Measurements from ENCODE around the gene THAP2.
A peak's percentile ranks its signal among the peaks of the same experiment; 100 is the strongest.

Gene THAP2

GRCh38 chr12:71663561-71664410, at the start of gene THAP2, which contains the start of gene ZFC3H1:
Gene THAP2 (plus strand): TSS chr12:71664301. CDS start chr12:71664510, 209 bp downstream.
Gene ZFC3H1 (minus strand): TSS chr12:71663848. CDS start chr12:71663610, 238 bp downstream.
- DNase-seq (ENCODE audit: low read depth), result peak; percentile 100
- H3K4me3 ChIP-seq (ENCODE audit: control insufficient read depth, low read depth, low read length), result peak within 1 kb of the TSS; percentile 95
- TF ChIP-seq CTCF (conservative IDR thresholded peaks at IDR 0.05; ENCODE audit: control insufficient read depth, insufficient read depth, low read depth, low read length), result no peak

DNA sequence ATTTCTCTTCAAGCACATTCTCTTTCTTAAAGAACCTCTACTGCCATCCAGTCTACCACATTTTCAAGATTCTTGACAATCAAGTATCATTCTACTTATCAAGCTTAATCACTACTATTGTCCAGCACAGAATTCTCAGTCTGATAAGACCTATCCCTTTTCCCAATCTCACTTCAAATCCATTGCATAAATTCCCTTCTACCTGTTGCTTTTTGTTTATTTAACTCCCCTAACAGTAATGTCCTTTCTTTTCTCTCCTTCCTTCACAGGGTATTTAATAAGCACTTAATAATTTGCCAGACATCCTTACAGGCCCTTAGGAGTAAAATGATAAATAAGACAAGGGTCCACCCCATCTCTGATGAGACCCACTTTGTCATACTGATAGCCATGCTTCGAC, 42.2 kb upstream of the THAP2 start:
- H3K4me3 ChIP-seq (ENCODE audit: control insufficient read depth, low read depth, low read length), result no peak overlapping the region
- TF ChIP-seq CTCF (conservative IDR thresholded peaks at IDR 0.05; ENCODE audit: control insufficient read depth, insufficient read depth, low read depth, low read length), result no peak
- DNase-seq (ENCODE audit: low read depth), result no peak

DNA sequence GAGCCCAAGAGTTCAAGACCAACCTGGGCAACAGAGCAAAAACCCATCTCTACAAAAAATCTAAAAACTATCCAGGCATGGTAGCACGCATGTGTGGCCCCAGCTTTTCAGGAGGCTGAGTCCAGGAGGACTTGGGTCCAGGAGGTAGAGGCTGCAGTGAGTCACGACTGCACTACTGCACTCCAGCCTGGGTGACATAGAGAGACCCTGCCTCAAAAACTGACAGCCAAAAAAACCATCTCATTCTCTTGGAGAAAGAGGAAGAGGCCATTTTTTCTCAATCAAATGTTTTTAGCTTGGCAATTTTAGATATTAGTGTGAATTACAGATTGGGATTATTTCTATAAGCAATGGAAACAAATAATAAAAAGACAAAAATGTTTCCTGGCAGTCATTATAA, 38.6 kb upstream of the THAP2 start:
- no peak for DNase-seq (ENCODE audit: low read depth)
- TF ChIP-seq CTCF (conservative IDR thresholded peaks at IDR 0.05; ENCODE audit: control insufficient read depth, insufficient read depth, low read depth, low read length), result no peak
- no peak overlapping the region for H3K4me3 ChIP-seq (ENCODE audit: control insufficient read depth, low read depth, low read length)

DNA sequence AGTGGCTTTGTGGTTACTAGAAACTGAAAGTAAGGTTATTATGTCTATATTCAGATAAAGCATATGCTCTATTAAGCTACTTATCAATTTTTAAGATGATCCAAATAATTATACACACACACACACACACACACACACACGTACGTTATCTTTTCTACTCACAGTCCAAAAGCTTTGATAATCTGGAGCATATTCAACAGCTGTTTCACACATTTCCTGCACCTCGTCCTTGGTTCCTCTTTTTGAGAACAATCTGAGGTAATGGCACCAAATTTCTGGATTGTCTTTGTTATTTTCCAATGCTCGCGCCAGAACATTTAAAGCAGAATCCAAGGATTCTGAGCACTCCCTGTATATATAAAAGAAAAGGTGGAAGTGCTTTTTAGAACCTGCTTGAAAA, 38.0 kb upstream of the THAP2 start:
- no peak for TF ChIP-seq CTCF (conservative IDR thresholded peaks at IDR 0.05; ENCODE audit: control insufficient read depth, insufficient read depth, low read depth, low read length)
- DNase-seq (ENCODE audit: low read depth), result no peak
- no peak overlapping the region for H3K4me3 ChIP-seq (ENCODE audit: control insufficient read depth, low read depth, low read length)

DNA sequence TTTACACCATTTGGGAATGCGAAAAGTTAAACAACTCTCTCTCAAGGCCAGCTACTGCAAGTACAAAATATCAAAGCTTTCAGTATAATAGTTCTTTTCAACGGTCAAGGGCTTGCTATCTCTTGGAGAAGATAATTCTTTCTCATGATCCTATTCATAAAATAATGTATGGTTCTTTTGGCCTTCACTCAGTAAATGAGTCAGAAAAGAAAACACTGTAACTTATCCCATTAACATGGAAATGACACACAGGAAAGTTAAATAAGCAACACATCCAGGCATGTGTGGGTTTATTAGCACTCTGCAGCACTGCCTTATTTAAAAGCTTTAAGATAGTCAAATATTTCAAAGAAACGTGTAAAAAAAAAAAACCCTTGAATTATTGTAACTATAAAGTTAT, 37.3 kb upstream of the THAP2 start:
- peak; percentile 38 for DNase-seq (ENCODE audit: low read depth)
- H3K4me3 ChIP-seq (ENCODE audit: control insufficient read depth, low read depth, low read length), result no peak overlapping the region
- no peak for TF ChIP-seq CTCF (conservative IDR thresholded peaks at IDR 0.05; ENCODE audit: control insufficient read depth, insufficient read depth, low read depth, low read length)

DNA sequence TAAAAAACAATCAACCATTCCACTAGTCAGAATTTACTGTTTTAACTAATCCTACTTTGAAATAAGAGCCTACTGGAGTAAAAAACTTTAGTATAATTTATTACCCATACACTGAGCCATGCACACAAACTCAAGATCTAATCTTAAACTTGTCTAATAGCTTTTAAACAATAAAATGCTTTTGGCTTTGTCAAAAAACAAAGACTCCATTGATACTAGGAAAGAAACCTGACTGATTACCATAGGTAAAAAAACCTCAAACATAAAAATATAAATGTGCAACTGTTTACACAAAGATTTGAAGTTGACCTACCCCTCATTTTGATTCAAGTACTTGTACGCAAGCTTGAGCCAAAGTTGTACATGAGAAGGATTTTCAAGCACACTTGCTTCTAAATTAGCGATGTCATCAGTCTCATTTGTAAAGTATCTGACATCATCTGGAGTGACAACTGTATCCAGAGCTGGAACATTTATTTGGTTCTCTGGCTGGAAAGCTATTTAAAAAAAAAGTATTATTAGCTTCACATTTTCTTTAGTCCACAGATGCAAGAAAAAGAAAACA, 36.6 kb upstream of the THAP2 start:
- DNase-seq (ENCODE audit: low read depth), result no peak
- no peak overlapping the region for H3K4me3 ChIP-seq (ENCODE audit: control insufficient read depth, low read depth, low read length)
- no peak for TF ChIP-seq CTCF (conservative IDR thresholded peaks at IDR 0.05; ENCODE audit: control insufficient read depth, insufficient read depth, low read depth, low read length)
